HL-60/S4 treated with phorbol 12-myristate 13-acetate at 8.2 ng/mL for 4 days and 3 days (cell line): ENCODE measurements around the gene NBAS.

Experiments
- in situ Hi-C: fragments of 300-500 bp; cut with MboI; formaldehyde crosslinking; loops from 2 replicates; pipeline ENCODE4 v1.15.0; 2022; ENCODE audit warnings: low sequenced_read_pairs

The NBAS gene

DNA sequence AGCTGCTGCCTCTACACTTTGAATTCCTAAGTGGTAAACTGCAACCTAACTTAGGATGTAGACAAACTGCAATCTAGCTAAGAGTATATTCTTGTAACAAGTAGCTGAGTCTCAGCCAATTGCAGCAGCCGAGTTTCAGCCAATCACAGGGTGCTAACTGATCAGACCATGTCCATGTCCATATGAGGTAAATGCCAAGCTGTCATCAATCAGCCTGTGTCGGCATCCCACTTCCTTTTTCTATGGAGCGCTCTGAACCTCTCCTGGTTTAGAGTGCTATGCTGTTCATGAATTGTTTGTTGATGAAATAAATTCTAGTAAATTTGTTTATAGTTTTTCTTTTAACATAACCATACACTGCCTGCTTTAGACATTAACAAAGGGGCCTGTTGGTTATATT is 408.8 kb downstream of the NBAS start:
- in situ Hi-C loops: no loop called here

- in situ Hi-C loops: no loop called here
Measured at GRCh38 chr2:15149063-15149462, 412.1 kb downstream of the NBAS start.

DNA sequence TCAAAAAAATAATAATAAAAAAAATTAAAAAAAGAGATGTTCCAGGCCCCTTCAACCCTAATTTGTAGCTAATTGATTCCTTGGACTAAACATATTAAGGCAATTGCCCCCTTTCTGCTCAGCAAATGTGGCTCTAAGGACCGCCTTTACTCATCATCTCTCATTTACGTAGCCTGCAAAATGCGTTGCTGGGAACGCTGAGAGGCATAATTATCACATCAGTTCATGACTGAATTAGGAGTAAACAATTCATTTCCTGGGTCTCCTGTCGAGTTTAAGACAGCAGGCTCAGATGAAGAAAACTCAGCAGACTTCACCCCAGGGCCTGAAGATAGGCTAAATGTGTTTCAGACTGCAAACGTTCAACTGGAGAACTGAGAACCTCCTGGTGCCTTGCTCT is 413.5 kb downstream of the NBAS start:
- in situ Hi-C loops: no loop called here

- in situ Hi-C loops: no loop called here
Measured at GRCh38 chr2:15146960-15147359, 414.2 kb downstream of the NBAS start.

DNA sequence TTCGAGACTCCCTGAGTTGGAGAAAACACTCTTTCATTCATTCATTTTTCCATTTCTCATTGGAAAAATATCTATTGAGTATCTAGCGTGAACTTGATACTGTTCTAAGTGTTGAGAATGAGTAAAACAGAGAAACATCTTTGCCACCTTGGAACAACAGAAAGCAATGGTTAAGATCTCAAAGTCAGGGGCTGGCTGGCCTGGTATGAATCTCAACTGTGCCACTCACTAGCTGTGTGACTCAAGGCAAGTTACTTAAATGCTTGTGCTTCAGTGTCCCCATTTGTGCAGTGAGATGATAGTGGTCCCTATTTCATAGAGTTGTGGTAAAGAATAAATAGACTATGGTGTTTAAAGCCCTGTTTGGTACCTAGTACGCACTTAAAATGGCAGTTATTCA is 415.2 kb downstream of the NBAS start:
- in situ Hi-C loops: no loop called here

DNA sequence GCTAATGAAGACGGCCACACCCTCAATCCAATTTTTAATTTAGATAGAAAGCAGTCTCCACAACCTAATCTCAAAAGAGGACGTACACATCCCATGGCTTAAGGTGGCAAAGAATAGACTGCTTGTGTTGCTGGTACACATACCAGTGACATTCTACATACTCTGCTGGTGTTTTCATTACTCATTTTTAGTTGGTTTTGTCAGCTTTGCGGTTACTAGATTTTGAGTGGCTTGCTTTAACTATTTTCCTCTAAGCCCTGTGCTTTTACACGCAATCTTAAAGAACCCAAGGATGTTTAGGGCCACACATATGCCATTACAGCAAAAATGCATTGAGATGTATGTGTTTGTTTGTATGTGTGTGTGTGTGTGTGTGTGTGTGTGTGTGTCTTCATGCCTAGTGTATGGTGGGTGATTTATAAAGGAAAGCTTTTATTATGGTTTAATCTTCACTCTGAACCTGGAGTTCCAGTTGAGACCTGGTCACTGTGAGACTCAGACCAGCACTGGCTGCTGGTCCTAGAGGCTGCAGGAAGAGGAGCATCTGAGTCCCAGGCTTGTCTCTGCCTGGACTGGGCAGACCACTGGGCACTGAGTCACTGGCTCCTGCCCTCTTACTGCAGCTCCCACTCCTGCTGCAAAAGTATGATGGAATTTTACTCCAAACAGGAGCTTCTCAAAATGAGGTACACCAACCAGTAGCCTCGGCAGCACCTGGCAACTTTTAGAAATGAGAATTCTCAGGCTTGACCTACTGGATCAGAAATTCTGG is 415.9 kb downstream of the NBAS start:
- in situ Hi-C loops: no loop called here

GRCh38 chr2:15142069-15142689 is 419.0 kb downstream of the NBAS start:
- in situ Hi-C loops: no loop called here

- in situ Hi-C loops: no loop called here
Measured at GRCh38 chr2:15141211-15141610, 419.9 kb downstream of the NBAS start.

GRCh38 chr2:15136639-15137038 is 424.5 kb downstream of the NBAS start:
- in situ Hi-C loops: no loop called here

GRCh38 chr2:15134957-15135356 is 426.2 kb downstream of the NBAS start:
- in situ Hi-C loops: no loop called here

DNA sequence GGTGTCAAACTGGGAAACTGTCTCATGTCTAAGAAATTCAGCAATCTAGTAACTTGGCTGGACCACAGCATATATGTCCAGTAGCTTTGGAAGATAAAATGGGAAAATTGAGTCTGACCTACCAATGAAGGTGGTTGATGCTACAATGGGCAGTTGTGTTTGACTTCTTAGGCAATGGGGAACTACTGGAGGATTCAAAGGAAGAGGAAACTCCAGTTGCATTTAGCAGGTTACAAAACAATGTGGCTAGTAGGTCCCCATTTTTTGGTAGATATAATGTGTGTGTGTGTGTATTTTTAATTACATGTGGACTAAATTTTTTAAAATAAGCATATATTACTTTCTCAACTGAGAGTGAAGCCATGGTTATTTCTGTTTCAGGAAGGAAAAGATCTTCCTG is 427.7 kb downstream of the NBAS start:
- in situ Hi-C loops: no loop called here

- in situ Hi-C loops: no loop called here
Measured at GRCh38 chr2:15128846-15129245, 432.3 kb downstream of the NBAS start.

DNA sequence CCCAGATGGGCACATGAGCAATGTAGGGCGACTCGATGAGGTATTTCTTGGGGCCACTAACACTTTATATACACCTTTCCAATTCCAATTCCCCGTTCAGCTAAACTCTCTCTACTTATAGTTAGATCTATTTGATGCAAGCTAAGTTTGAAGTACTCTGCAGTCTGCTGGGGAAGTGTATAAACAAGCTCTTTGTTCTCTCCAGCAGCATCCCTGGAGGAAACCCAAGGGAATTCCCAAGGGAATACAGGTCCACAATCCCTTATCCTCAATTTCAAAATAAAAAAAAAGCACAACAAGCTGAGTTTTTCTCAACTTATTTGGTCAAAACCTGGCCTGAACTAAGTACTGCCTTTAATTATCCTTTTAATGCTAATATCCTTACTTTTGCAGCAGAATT is 433.3 kb downstream of the NBAS start:
- in situ Hi-C loops: no loop called here

GRCh38 chr2:15127301-15127700 is 433.8 kb downstream of the NBAS start:
- in situ Hi-C loops: no loop called here

- in situ Hi-C loops: no loop called here
Measured at GRCh38 chr2:15126373-15126772, 434.8 kb downstream of the NBAS start.

DNA sequence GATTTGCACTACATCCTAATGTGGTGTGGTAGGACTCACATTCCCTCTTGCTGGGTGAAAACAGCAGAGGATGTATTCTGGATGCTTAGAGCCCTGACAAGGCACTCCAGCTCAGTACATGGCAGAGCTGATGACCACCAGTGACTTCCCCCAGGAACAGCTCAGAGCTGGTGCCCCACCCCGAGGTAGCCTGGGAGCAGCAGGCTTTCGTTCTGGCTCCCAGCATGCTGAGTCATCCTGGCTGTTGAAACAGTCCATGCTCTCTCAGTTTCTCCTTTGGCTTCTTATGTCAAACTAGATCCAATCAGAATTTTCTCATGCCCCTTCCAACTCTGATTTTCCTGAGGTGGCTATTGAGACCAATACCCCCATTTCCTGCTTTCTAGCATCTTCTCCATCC is 438.2 kb downstream of the NBAS start:
- in situ Hi-C loops: no loop called here

DNA sequence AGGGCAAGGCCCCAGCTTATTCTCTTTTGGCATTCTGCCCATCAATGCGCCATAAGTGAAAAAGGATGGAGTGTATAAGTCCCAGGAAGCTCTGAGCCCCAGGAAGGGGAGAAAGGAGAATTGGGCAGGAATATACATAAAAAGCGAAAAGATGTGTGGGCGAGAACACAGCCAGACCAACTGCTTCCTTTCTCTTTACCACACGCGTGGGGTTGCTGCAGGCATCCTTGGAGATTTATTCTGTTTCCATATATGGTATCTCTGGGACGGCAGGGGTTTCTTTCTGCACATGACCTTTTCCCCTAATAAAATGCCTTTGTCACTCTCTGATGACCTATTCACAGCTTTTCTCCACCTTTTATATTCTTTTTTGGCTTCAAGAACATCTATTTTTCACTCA is 440.5 kb downstream of the NBAS start:
- in situ Hi-C loops: no loop called here

DNA sequence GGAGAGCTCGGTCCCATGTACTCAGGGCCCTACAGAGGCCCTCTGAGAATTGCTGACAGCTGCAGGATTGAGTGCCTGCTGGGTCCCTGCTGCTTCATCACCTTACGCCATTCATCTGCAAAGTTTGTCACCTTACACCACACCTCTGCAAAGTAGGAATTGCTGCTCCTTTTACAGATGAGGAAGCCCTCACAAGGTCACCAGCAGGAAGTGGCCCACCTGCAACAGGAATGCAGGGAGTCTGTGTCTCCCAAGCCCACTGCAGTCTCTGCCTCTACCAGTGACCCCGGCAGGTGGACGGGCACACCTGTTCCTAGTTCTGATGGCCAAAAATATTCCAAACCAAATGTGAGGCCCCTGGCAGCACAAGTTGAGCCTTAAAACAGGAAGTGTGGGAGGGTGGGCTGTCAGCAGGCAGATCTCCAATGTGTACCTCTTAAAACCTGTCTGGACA is 441.4 kb downstream of the NBAS start:
- in situ Hi-C loops: no loop called here

DNA sequence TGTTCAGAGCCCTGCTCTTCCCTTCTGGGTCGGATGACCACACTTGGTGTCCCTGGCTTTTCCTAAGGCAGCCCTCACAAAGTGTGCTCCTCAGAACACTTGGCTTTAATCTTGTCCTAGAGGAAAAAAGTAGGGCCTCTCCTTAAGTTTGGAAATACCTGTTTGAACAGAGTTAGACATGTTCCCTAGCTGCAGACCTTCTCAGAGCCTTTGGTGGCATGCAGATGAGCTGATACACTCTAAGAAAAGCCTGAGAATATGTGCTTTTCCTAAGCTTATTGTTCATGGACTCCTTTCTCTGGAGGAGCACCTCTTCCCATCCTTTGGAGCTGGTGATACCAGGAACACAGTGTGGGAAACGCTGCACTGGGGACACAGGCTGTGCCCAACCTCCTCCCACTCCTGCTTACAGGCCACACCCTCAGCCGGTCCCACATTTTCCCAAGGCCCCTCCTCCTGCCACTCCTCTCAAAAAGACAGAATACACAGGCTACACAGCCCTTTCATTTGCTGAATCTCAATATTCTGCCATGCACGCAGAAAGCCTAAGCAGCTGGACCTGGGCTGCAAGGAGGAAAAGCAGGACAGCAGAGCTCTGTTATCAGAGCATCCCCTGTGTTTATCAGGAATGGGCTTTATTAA is 443.6 kb downstream of the NBAS start:
- in situ Hi-C loops: no loop called here
